Measurements from ENCODE around the gene WDR70. TPM values are rescaled to one million over a fixed set of nuclear protein-coding genes. Genes with fewer than 3 reads are reported as not detected.
"Not testable (repeated sequence)": the region's sequence is repeated elsewhere in the genome, so short reads cannot be mapped to it uniquely, and the experiment has no call there.

Gene WDR70
- total and polyA plus RNA-seq, 3 experiments from 2014 or later = 15.5 to 39.1 (median 36.5) TPM

DNA sequence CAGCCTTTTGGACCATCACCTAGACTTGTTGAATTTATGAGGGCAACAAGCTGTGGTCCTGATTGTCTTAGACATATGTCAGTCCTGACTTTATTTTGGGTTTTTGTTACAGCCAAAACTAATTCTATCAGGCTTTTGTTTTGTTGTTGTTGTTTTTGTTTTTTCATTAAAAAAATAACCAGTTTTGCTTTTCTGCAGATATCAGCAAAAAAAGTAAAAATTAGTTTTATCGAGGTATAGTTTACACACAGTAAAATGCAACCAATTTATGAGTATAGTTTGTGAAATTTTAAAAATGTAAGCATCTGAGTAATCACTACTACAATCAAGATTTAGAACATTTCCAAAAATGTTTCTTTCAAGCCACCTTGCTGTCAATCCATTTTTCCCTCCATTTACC lies 48.9 kb downstream of the WDR70 start:
- peaks cover 0 to 10% (median 4%) of the 10 kb centered on the region in 3 donors for H3K4me1 Mint-ChIP-seq
- peaks cover 6 to 48% (median 13%) of the 10 kb centered on the region in 3 donors for H3K36me3 Mint-ChIP-seq
- Histone ChIP-seq H3K4me3 (ENCODE audit: low read length) (no peak overlapping the region), H3K9me3 (ENCODE audit: low read length) (no peaks in the 10 kb centered on the region), H3K4me1 (ENCODE audit: insufficient read depth, low read length) (no peaks in the 10 kb centered on the region), H3K27me3 (ENCODE audit: insufficient read depth, low read length, poor library complexity, severe bottlenecking) (no peaks in the 10 kb centered on the region), H3K27ac (ENCODE audit: low read depth, low read length) (no peak overlapping the region), H3K36me3 (ENCODE audit: insufficient read depth, low read length) (peaks cover 5% of the 10 kb centered on the region)
- ChIA-PET CTCF (no interaction called here), POLR2A (no interaction called here)
- no peaks in the 10 kb centered on the region for H3K9me3 Mint-ChIP-seq
- H3K27me3 Mint-ChIP-seq = no peaks in the 10 kb centered on the region
- no peak for DNase-seq
- H3K27ac Mint-ChIP-seq = peak overlapping the region in 1 of 8 donors; percentile 8
- H3K4me3 Mint-ChIP-seq = no peak overlapping the region

DNA sequence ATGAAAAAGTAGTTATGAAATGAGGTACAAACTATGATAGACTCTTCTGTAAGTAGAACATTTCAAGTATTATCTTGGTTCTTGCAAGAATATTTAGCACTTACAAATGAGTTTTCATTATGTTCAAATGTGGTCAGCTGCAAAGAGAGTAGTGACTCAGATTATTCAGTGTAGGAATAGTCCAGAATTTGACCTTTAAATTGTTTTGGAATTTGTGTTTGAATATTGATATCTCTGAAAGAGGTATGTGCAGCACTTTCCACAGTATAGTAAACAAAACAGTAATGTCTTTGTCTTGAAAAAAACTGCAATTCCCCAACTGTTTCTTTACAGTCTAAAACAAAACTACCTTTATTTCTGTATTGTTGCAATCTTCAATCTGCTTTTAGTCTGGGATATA lies 56.1 kb downstream of the WDR70 start:
- CTCF ChIA-PET = no interaction called here
- H3K27me3 ChIP-seq (ENCODE audit: insufficient read depth, low read length, poor library complexity, severe bottlenecking) = no peaks in the 10 kb centered on the region

DNA sequence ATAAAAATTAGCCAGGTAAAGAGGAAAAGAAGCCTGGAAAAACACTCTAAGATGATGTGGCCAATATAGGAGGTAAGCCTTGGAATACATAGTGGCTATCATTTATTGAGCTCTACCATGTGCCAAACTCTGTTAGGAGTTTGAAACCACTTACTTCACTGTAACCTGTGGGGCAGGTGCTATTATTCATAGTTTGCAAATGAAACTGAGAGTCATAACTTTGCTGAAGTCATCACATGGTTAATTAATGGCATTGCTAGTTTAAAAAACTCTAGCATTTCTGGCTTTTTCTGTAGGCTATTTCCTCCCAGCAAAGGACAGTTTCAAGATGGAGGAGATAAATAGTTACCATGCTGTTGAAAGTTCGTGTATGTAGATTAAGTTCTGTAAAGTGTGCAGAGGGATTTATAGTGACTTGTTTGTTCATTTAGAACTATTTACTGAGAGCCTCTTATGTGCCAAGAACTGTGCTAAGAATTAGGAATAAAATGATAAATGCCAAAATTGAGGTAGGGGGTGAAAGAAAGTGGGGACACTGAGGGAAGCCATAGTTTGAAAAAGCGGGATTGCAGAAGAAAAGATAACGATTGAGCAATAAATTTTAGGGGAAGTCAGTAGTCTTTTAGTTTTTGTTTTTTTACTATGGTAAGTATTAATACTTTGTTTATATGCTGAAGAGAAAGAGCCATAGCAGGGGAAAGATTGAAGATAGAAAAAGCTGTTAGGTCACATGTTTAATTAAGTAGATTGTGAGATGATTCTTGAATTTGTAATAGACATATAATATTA lies 57.2 kb downstream of the WDR70 start:
- ChIA-PET CTCF (interaction anchor here (0.8 kb wide), 1 partner anchor 23 kb away, joined by 3 read pairs; no protein-coding TSS in a partner anchor), POLR2A (no interaction called here)
- no peaks in the 10 kb centered on the region for H3K36me3 ChIP-seq (ENCODE audit: insufficient read depth, low read length)
- peaks cover 5 to 45% (median 20%) of the 10 kb centered on the region in 3 donors for H3K36me3 Mint-ChIP-seq
- H3K27me3 ChIP-seq (ENCODE audit: insufficient read depth, low read length, poor library complexity, severe bottlenecking) = no peaks in the 10 kb centered on the region
- no peaks in the 10 kb centered on the region for H3K9me3 Mint-ChIP-seq
- no peak for DNase-seq
- H3K4me1 ChIP-seq (ENCODE audit: insufficient read depth, low read length) = no peaks in the 10 kb centered on the region
- no peak overlapping the region for H3K4me3 ChIP-seq (ENCODE audit: low read length)
- H3K27ac ChIP-seq (ENCODE audit: low read depth, low read length) = no peak overlapping the region
- no peaks in the 10 kb centered on the region for H3K27me3 Mint-ChIP-seq
- H3K4me1 Mint-ChIP-seq = peaks cover 7 to 15% (median 7%) of the 10 kb centered on the region in 3 donors
- peak overlapping the region in 2 of 8 donors; percentile 7 to 9 for H3K27ac Mint-ChIP-seq
- H3K9me3 ChIP-seq (ENCODE audit: low read length) = no peaks in the 10 kb centered on the region
- no peak overlapping the region for H3K4me3 Mint-ChIP-seq

More for the DNA sequence above, 56.1 kb downstream of the WDR70 start:
- H3K4me1 ChIP-seq (ENCODE audit: insufficient read depth, low read length) = no peaks in the 10 kb centered on the region
- H3K4me3 ChIP-seq (ENCODE audit: low read length) = no peak overlapping the region
- H3K9me3 ChIP-seq (ENCODE audit: low read length) = no peaks in the 10 kb centered on the region
- POLR2A ChIA-PET = no interaction called here
- no peak for DNase-seq
- Mint-ChIP-seq H3K27ac (peak overlapping the region in 1 of 8 donors; percentile 36), H3K4me1 (peaks cover 7 to 15% (median 7%) of the 10 kb centered on the region in 3 donors), H3K36me3 (peaks cover 0 to 39% (median 15%) of the 10 kb centered on the region in 3 donors), H3K4me3 (no peak overlapping the region), H3K9me3 (no peaks in the 10 kb centered on the region), H3K27me3 (no peaks in the 10 kb centered on the region)
- H3K27ac ChIP-seq (ENCODE audit: low read depth, low read length) = no peak overlapping the region
- H3K36me3 ChIP-seq (ENCODE audit: insufficient read depth, low read length) = no peaks in the 10 kb centered on the region

DNA sequence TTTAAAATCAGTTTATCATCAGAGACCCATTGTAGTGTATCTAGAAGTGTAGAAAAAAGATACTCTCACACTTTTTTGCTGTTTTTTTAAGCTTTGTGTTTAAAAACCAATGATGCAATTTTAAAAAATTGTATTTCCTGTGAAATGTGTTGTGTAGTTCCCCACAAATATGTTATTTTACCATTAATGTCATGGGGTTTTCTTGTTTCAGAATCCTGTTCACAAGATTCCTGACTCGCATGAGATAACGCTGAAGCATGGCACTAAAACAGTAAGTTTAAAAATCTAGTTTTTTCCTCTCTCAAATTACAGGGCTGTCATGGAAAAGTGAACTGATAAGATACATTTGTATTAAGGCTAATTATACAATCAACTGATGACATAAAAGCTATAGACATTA lies 58.6 kb downstream of the WDR70 start:
- H3K27me3 Mint-ChIP-seq = no peaks in the 10 kb centered on the region
- Histone ChIP-seq H3K4me1 (ENCODE audit: insufficient read depth, low read length) (no peaks in the 10 kb centered on the region), H3K27ac (ENCODE audit: low read depth, low read length) (no peak overlapping the region), H3K36me3 (ENCODE audit: insufficient read depth, low read length) (no peaks in the 10 kb centered on the region), H3K4me3 (ENCODE audit: low read length) (no peak overlapping the region), H3K9me3 (ENCODE audit: low read length) (no peaks in the 10 kb centered on the region), H3K27me3 (ENCODE audit: insufficient read depth, low read length, poor library complexity, severe bottlenecking) (no peaks in the 10 kb centered on the region)
- ChIA-PET POLR2A (no interaction called here), CTCF (no interaction called here)
- no peak overlapping the region for H3K27ac Mint-ChIP-seq
- H3K36me3 Mint-ChIP-seq = peaks cover 5 to 43% (median 17%) of the 10 kb centered on the region in 3 donors
- no peak for DNase-seq
- H3K4me3 Mint-ChIP-seq = no peak overlapping the region
- peaks cover 7 to 15% (median 7%) of the 10 kb centered on the region in 3 donors for H3K4me1 Mint-ChIP-seq
- no peaks in the 10 kb centered on the region for H3K9me3 Mint-ChIP-seq

DNA sequence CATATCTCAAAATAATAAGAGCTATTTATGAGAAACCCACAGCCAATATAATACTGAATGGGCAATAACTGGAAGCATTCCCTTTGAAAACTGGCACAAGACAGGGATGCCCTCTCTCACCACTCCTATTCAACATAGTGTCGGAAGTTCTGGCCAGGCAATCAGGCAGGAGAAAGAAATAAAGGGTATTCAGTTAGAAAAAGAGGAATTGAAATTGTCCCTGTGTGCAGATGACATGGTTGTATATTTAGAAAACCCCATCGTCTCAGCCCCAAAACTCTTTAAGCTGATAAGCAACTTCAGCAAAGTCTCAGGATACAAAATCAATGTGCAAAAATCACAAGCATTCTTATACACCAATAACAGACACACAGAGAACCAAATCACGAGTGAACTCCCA lies 66.7 kb downstream of the WDR70 start:
- H3K27me3 Mint-ChIP-seq; H3K4me1 ChIP-seq (ENCODE audit: insufficient read depth, low read length); H3K9me3 ChIP-seq (ENCODE audit: low read length); H3K4me3 ChIP-seq (ENCODE audit: low read length); H3K27ac Mint-ChIP-seq; H3K4me1 Mint-ChIP-seq; H3K27ac ChIP-seq (ENCODE audit: low read depth, low read length); H3K9me3 Mint-ChIP-seq; H3K36me3 ChIP-seq (ENCODE audit: insufficient read depth, low read length); H3K27me3 ChIP-seq (ENCODE audit: insufficient read depth, low read length, poor library complexity, severe bottlenecking); CTCF ChIA-PET; DNase-seq; H3K4me3 Mint-ChIP-seq; POLR2A ChIA-PET: not testable (repeated sequence)
- peaks cover 28 to 56% (median 50%) of the 10 kb centered on the region in 3 donors for H3K36me3 Mint-ChIP-seq

DNA sequence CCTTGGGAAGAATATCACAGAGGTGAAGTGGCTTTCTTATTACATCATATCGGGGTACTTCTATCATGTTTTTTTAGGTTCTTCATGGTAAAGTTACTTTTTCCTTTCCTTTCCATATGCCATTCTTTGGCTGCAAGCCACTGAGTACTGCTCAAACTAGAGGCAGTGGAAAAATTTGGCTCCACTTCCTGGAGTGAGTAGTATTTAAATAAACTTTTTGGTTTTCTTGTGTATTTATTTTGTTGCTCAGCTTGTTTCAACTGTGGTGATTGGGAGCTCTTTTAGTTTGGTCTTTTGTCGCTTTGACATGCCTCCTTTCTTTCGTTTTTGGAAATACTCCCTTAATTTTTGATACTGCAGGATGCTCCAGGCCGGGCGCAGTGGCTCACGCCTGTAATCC lies 69.8 kb downstream of the WDR70 start:
- Mint-ChIP-seq H3K4me3 (no peak overlapping the region), H3K4me1 (no peaks in the 10 kb centered on the region), H3K27me3 (no peaks in the 10 kb centered on the region), H3K9me3 (peaks cover 3 to 14% (median 5%) of the 10 kb centered on the region in 5 donors), H3K36me3 (peaks cover 33 to 81% (median 61%) of the 10 kb centered on the region in 3 donors), H3K27ac (no peak overlapping the region)
- Histone ChIP-seq H3K4me1 (ENCODE audit: insufficient read depth, low read length) (no peaks in the 10 kb centered on the region), H3K27ac (ENCODE audit: low read depth, low read length) (no peak overlapping the region), H3K27me3 (ENCODE audit: insufficient read depth, low read length, poor library complexity, severe bottlenecking) (no peaks in the 10 kb centered on the region), H3K36me3 (ENCODE audit: insufficient read depth, low read length) (no peaks in the 10 kb centered on the region), H3K9me3 (ENCODE audit: low read length) (no peaks in the 10 kb centered on the region), H3K4me3 (ENCODE audit: low read length) (no peak overlapping the region)
- no peak for DNase-seq
- ChIA-PET POLR2A (no interaction called here), CTCF (no interaction called here)

DNA sequence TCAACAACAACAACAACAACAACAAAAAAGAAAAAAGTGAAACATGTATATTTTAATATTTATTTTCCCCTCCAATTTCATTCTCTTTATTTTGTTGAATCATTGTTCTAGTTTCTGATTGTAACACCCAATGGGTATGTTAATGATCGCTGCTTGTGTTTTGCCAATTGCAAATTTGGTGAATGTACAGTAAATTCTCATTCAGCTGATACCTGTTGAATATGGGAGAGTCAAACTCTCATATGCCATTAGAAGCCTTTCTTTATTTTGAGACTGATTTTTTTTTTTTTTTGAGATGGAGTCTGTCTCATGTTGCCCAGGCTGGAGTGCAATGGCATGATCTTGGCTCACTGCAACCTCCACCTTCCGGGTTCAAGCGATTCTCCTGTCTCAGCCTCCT lies 72.9 kb downstream of the WDR70 start:
- CTCF ChIA-PET; H3K4me3 Mint-ChIP-seq; H3K27ac Mint-ChIP-seq; DNase-seq; H3K36me3 ChIP-seq (ENCODE audit: insufficient read depth, low read length); H3K27ac ChIP-seq (ENCODE audit: low read depth, low read length); H3K27me3 ChIP-seq (ENCODE audit: insufficient read depth, low read length, poor library complexity, severe bottlenecking); H3K4me1 Mint-ChIP-seq; H3K4me1 ChIP-seq (ENCODE audit: insufficient read depth, low read length); H3K4me3 ChIP-seq (ENCODE audit: low read length); H3K9me3 ChIP-seq (ENCODE audit: low read length); H3K27me3 Mint-ChIP-seq; POLR2A ChIA-PET: not testable (repeated sequence)
- H3K36me3 Mint-ChIP-seq = peaks cover 21 to 64% (median 41%) of the 10 kb centered on the region in 3 donors
- H3K9me3 Mint-ChIP-seq = peaks cover 3 to 14% (median 5%) of the 10 kb centered on the region in 5 donors

DNA sequence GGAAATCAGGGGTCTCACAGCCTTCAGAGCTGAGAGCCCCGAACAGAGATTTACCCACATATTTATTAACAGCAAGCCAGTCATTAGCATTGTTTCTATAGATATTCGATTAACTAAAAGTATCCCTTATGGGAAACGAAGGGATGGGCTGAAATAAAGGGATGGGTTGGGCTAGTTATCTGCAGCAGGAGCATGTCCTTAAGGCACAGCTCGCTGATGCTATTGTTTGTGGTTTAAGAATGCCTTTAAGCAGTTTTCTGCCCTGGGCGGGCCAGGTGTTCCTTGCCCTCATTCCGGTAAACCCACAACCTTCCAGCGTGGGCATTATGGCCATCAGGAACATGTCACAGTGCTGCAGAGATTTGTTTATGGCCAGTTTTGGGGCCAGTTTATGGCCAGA lies 74.1 kb downstream of the WDR70 start:
- H3K4me1 ChIP-seq (ENCODE audit: insufficient read depth, low read length); H3K4me3 Mint-ChIP-seq; DNase-seq; H3K9me3 ChIP-seq (ENCODE audit: low read length); H3K4me3 ChIP-seq (ENCODE audit: low read length); POLR2A ChIA-PET; H3K27ac ChIP-seq (ENCODE audit: low read depth, low read length); H3K27me3 Mint-ChIP-seq; H3K4me1 Mint-ChIP-seq; H3K27ac Mint-ChIP-seq; H3K27me3 ChIP-seq (ENCODE audit: insufficient read depth, low read length, poor library complexity, severe bottlenecking); H3K36me3 ChIP-seq (ENCODE audit: insufficient read depth, low read length); CTCF ChIA-PET: not testable (repeated sequence)
- Mint-ChIP-seq H3K36me3 (peaks cover 19 to 64% (median 44%) of the 10 kb centered on the region in 3 donors), H3K9me3 (peaks cover 3 to 14% (median 5%) of the 10 kb centered on the region in 5 donors)

All from CD8-positive, alpha-beta memory T cell (primary cell).